Parathyroid adenoma (tissue), 2 donors: ENCODE measurements around the gene FADS1.

ENCODE experiments used
- H2AFZ ChIP-seq: fragments of 300-600 bp; sonication (generic); one replicate; pipeline ENCODE4 v1.7.0; 2017; ENCODE audit warnings: antibody characterized with exemption, mild to moderate bottlenecking
- H3K27ac ChIP-seq: fragments of 300-600 bp; sonication (generic); one replicate; pipeline ENCODE4 v1.7.0; 2017
- H3K27me3 ChIP-seq: fragments of 300-600 bp; sonication (generic); one replicate; pipeline ENCODE4 v1.7.0; 2017; ENCODE audit warnings: low read length; ENCODE audit not compliant: control insufficient read depth, insufficient read depth
- H3K36me3 ChIP-seq: fragments of 300-600 bp; sonication (generic); one replicate; pipeline ENCODE4 v1.7.0; 2017; ENCODE audit warnings: low read length; ENCODE audit not compliant: control insufficient read depth, insufficient read depth
- H3K4me1 ChIP-seq: fragments of 300-600 bp; sonication (generic); one replicate; pipeline ENCODE4 v1.7.0; 2017; ENCODE audit warnings: control low read depth
- H3K4me2 ChIP-seq: fragments of 300-600 bp; sonication (generic); one replicate; pipeline ENCODE4 v1.7.0; 2017; ENCODE audit warnings: low read length
- H3K4me3 ChIP-seq: fragments of 300-600 bp; sonication (generic); one replicate; pipeline ENCODE4 v1.7.0; 2017; ENCODE audit warnings: low read depth, low read length
- H3K79me2 ChIP-seq: fragments of 300-600 bp; sonication (generic); one replicate; pipeline ENCODE4 v1.7.0; 2017; ENCODE audit warnings: control low read depth
- H3K9ac ChIP-seq: fragments of 300-600 bp; sonication (generic); one replicate; pipeline ENCODE4 v1.7.0; 2017; ENCODE audit warnings: mild to moderate bottlenecking
- H3K9me3 ChIP-seq: fragments of 300-600 bp; sonication (generic); one replicate; pipeline ENCODE4 v1.7.0; 2017; ENCODE audit warnings: low read length; ENCODE audit not compliant: control insufficient read depth
- TF ChIP-seq, protein P1 (sequence below): fragments of 300-600 bp; sonication (generic); IDR thresholded peaks from one replicate; pipeline ENCODE4 v1.7.0; 2017; ENCODE audit warnings: antibody characterized with exemption, mild to moderate bottlenecking
- donor health status: primary hyperparathyroidism.

Gene FADS1

DNA sequence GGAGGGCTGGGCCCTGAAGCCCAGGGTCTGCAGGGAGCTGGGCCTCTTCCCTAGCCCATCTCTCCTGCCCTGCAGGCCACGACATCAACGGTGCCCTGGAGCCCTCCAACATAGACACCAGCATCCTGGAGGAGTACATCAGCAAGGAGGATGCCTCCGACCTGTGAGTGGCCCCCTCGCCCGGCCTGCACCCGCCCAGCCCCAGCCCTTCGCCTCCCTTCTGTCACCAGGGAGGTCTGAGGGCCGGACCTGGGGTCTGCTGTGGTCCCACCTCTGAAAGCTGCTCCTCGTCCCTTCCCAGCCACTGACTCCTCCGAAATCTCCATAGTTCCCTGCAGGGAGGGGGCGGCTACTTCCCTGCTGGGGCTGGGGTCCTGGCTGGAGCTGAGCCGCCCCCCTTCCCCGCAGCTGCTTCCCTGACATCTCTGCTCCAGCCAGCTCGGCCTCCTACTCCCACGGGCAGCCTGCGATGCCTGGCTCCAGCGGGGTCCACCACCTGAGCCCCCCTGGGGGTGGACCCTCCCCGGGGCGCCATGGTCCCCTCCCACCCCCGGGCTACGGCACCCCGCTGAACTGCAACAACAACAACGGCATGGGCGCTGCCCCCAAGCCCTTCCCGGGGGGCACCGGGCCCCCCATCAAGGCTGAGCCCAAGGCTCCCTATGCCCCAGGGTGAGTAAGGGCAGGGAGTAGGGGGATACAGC is 51.1 kb downstream of the FADS1 start:
- TF ChIP-seq, protein P1, sequence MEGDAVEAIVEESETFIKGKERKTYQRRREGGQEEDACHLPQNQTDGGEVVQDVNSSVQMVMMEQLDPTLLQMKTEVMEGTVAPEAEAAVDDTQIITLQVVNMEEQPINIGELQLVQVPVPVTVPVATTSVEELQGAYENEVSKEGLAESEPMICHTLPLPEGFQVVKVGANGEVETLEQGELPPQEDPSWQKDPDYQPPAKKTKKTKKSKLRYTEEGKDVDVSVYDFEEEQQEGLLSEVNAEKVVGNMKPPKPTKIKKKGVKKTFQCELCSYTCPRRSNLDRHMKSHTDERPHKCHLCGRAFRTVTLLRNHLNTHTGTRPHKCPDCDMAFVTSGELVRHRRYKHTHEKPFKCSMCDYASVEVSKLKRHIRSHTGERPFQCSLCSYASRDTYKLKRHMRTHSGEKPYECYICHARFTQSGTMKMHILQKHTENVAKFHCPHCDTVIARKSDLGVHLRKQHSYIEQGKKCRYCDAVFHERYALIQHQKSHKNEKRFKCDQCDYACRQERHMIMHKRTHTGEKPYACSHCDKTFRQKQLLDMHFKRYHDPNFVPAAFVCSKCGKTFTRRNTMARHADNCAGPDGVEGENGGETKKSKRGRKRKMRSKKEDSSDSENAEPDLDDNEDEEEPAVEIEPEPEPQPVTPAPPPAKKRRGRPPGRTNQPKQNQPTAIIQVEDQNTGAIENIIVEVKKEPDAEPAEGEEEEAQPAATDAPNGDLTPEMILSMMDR, result no peak
- Histone ChIP-seq H3K79me2 (no peaks in the 10 kb centered on the region), H3K9ac (no peak overlapping the region), H3K27ac (no peak overlapping the region), H3K9me3 (no peaks in the 10 kb centered on the region), H3K4me1 (no peaks in the 10 kb centered on the region), H3K36me3 (no peaks in the 10 kb centered on the region), H3K4me3 (no peak overlapping the region), H2AFZ (no peak overlapping the region), H3K27me3 (no peaks in the 10 kb centered on the region), H3K4me2 (no peak overlapping the region)

DNA sequence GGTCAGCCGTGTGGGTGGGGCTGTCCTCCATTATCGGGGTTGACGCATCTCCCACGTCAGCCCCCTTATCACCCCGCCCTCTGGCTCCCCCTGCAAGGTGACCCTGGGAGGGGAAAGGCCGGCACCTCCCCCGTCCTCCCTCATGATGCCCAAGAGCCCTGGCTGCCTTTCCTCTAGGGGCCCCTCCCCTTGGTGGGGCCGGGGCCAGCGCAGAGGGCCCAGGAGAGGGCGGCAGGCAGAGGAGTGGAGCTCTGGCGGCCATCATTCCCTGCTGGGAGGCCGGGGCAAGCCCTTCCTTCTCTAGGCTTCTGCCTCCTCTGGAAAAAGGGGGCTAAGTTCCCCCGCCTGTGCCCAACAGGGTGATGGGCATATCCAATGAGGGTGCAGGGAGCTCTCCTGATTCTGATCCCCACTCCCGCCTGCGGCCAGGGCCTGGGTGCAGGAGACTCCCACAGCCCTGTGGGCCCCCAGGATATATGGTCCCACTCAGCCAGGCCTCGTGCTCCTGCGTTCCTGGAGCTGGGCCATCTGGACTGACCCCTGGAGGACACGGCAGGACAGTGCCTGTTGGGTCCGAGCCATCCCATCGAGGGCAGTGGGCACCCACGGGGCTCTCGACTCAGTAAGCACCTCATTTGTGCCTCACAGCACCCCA is 52.1 kb downstream of the FADS1 start:
- H3K27me3 ChIP-seq, result no peaks in the 10 kb centered on the region
- TF ChIP-seq, protein P1, result no peak
- no peak overlapping the region for H3K27ac ChIP-seq
- H2AFZ ChIP-seq, result no peak overlapping the region
- H3K4me2 ChIP-seq, result no peak overlapping the region
- no peaks in the 10 kb centered on the region for H3K79me2 ChIP-seq
- H3K9ac ChIP-seq, result no peak overlapping the region
- H3K36me3 ChIP-seq, result no peaks in the 10 kb centered on the region
- H3K4me1 ChIP-seq, result no peaks in the 10 kb centered on the region
- H3K4me3 ChIP-seq, result no peak overlapping the region
- no peaks in the 10 kb centered on the region for H3K9me3 ChIP-seq

DNA sequence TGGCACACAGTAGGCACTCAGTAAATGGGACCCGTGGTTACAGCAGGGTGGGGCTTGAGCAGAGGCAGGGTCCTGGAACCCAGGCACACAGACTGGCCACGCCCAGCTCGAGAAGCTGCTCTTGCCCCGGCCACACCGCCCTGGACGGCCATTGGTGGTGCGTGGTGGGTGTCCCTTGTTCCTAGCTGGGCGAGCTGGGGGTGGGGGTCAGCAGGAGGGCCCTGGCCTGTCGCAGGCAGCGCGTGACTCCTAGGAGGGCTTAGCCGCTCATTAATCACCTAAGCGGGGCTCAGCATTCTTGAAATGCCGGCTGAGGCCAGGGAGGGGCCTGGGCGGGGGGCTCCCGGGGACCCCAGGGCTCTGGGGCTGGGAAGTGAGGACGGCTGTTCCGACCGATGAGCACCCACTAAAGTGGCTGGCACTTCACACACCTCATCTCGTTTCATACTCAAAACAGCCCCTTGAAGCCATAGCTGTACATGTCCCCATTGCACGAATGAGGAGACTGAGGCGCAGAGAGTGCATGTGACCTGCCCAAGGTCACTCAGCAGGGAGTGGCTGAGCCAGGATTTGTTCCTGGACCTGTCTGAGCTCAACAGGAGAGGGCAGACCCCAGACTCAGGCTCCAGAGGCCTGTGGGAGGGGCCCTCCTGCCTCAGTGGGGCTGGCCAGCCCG is 52.7 kb downstream of the FADS1 start:
- H3K9me3 ChIP-seq, result no peaks in the 10 kb centered on the region
- H3K27ac ChIP-seq, result no peak overlapping the region
- no peak overlapping the region for H3K4me3 ChIP-seq
- H3K4me1 ChIP-seq, result no peaks in the 10 kb centered on the region
- H2AFZ ChIP-seq, result no peak overlapping the region
- no peaks in the 10 kb centered on the region for H3K36me3 ChIP-seq
- TF ChIP-seq, protein P1, result no peak
- no peak overlapping the region for H3K9ac ChIP-seq
- no peak overlapping the region for H3K4me2 ChIP-seq
- no peaks in the 10 kb centered on the region for H3K79me2 ChIP-seq
- no peaks in the 10 kb centered on the region for H3K27me3 ChIP-seq

DNA sequence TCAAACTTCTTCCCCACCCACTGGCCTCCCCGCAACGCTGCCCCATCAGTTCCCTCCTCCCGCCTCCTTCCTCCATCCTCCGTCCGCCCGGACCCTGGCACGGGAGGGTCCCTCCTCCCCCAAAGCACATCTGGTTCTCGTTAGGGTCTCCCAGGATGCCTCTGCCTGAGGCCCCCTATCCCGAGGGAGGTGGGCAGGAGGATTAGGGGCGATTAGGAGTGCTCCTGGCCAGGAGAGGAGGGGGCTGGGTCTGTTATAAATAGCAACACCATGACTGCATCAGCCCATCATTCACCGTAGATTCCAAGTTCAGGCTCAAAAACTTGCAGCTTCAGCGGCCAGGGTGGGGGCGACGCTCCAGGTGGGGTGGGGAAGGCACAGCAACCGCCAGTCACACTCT is 54.0 kb downstream of the FADS1 start:
- Histone ChIP-seq H3K9me3 (no peaks in the 10 kb centered on the region), H3K4me1 (no peaks in the 10 kb centered on the region), H3K4me3 (no peak overlapping the region), H3K27me3 (no peaks in the 10 kb centered on the region), H3K9ac (no peak overlapping the region), H3K4me2 (no peak overlapping the region), H3K27ac (no peak overlapping the region), H3K36me3 (no peaks in the 10 kb centered on the region), H2AFZ (no peak overlapping the region), H3K79me2 (no peaks in the 10 kb centered on the region)
- TF ChIP-seq, protein P1, result no peak
